A204.1 (cell line): ENCODE data around the gene SDR39U1.

Experiments
- FAIRE-seq: peaks from 2 replicates; lab custom pipeline; 2012; peaks lifted over from hg19 to GRCh38; lab: Jason Lieb, UNC

Gene SDR39U1

DNA sequence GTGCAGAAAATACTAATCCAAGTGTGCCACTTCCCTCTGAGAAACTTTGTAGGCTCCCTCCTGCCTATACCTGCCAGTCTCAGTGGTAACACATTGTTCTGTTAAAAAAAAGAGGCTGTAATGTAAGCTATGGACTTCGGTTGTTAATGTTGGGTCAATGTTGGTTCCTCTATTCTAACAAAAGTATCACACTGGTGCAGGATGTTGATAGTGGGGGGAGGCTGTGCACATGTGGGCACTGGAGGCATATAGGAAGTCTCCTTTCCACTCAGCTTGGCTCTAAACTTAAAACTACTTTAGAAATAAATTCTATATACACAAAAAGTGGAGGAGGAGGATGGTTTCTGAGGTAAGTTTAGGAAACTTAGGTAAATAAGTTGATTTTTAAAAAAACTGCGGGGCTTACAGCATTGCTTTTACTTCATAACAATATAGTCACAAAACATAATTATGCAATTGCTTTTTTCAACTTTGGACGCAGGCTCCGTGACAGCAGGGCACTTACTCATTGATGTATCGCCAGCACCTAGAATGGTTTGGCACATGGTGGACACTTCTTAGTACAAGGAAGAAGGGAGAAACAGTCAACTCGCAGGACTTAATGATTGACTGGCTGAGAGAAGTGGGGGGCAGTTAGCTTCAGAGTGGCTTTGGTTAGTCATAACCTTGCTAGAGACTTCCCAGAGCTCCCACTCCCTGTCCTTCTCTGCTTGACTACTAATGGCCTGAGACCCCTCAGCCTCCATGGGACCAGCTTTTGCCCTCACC lies 51.7 kb downstream of the SDR39U1 start:
- no peak for FAIRE-seq
